Epidermal melanocyte (primary cell): ENCODE data around the gene TEX22.

Experiments
- DNase-seq: peaks from one replicate; pipeline ENCODE4 v3.0.0; 2011; ENCODE audit warnings: low spot score; ENCODE audit not compliant: insufficient read length

The TEX22 gene

DNA sequence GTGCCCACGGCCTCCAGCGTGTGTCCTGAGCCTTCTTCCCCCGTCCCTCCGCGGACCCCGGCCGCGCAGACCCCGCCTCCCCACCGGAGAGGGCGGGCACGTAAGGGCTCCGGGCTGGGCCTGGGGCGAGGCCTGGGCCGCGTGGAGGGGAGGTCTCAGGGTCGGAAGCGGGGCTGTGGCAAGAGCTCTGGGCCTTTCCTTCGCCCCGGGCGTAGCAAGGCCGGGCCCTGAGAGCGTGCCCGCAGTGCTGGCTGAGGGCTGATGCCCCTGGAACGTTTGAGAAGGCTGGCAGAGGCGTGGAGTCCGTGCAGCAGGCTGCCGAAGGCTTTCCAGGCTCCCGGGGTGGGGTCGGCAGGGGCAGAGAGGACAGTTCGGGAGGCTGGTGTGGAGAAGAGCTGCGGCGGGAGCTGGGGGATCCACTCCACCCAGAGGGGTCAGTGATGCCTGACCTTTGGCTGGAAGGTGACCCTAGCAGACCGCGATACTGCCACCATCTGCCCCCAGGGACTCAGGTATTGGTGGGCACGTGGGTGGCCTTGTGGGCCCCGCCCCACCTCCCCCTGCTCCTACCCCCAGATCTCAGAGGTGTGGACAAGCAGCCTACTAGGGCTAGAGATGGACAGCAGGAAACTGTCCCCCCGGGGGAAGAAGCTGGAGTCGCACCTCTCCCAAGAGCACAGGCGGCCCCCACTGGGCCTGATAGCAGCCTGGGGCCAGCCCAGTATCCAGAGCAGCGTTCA lies 558 bp downstream of the TEX22 start:
- DNase-seq: no peak

DNA sequence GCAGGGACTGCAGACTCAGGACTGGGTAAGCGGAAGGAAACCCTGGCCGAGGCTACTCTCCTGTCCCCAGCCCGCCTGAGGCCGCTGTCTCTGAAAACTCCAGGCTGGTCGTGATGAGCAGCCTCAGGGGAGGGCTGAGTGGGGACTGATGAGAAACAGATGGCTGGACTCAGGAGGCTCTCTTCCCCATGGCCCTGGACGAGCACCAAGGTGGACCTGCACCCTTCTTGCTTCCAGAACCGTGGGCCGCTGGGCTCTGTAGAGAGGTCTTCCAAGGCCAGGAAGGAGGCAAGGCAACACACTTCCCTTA lies 1.1 kb downstream of the TEX22 start:
- DNase-seq: no peak

DNA sequence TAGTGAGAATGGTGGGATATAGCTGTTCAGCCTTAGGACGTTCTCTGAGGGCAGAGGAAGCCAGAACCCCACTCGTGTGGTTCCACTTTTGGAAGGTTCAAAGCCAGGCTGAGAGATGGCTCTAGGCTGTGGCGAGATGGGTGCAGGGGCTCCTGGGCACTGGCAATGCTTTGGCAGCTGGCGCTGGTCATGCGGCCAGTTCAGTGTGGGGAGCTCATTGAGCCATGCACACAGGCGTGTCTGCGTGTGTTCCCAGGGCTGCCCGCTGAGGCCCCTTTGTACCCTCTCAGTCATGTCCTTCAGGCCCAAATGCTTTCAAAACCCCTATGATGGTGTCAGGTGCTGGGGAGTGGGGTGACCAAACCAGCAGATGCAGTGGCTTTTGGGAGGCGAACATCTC lies 1.7 kb downstream of the TEX22 start:
- DNase-seq: no peak

DNA sequence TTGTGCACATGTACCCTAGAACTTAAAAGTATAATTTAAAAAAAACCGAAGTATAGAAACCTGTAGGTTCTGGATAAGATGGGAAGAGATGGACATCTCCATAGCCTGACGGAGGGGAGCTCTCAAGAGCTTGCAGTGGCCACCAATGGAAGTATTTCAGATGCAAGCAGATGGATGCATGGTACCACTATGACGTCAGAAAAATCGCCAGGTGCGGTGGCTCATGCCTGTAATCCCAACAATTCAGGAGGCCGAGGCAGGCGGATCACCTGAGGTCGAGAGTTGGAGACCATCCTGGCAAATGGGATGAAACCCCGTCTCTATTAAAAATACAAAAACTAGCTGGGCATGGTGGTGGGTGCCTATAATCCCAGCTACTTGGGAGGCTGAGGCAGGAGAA lies 3.4 kb downstream of the TEX22 start:
- no peak for DNase-seq

DNA sequence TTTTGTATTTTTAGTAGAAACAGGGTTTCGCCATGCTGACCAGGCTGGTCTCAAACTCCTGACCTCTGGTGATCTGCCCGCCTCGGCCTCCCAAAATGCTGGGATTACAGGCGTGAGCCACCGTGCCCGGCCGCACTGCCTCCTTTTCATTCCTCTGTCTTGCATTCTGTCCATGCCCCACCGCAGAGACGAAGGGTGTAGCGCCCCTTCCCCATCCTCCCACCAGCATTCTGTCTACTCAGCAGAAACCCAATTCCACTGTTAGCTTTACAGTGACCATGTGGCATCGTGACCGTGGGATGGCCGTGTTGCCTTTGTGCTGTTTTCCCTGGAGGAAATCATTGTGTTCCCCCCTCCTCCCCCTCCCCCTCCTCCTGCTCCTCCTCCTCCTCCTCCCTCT lies 10.3 kb downstream of the TEX22 start:
- DNase-seq: no peak

DNA sequence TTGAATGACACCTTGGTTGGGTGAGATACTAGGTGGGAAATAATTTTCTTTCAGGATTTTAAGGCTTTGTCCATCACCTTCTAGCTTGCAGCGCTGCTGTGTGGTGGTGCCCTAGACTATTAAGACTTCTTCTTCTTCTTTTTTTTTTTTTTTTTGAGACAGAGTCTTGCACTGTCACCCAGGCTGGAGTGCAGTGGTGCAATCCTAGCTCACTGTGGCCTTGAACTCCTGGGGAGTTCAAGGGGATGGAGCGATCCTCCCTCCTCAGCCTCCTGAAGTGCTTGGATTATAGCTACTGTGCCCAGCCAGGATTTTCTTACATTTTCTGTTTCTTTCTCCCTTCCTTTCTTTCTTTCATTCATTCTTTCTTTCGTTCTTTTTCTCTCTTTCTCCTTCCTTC lies 11.0 kb downstream of the TEX22 start:
- no peak for DNase-seq

DNA sequence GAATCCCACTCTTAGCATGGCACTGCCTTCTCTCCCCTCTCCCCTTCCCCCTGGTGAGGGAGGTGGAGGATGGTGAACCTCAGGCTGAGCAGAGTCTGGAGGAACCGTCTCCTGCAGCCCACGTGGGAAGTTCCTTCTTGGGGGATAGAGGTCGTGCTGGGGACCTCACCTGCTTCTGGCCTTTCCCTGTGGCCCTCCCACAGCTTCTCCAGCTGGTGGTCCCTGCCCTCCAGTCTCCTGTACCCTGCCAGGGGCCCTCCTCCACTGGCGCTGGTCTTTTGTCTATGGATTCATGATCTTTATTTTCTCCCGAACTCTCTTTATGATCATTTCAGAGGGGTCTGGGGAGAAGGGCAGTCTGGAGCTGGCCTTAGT lies 12.3 kb downstream of the TEX22 start:
- DNase-seq: no peak

DNA sequence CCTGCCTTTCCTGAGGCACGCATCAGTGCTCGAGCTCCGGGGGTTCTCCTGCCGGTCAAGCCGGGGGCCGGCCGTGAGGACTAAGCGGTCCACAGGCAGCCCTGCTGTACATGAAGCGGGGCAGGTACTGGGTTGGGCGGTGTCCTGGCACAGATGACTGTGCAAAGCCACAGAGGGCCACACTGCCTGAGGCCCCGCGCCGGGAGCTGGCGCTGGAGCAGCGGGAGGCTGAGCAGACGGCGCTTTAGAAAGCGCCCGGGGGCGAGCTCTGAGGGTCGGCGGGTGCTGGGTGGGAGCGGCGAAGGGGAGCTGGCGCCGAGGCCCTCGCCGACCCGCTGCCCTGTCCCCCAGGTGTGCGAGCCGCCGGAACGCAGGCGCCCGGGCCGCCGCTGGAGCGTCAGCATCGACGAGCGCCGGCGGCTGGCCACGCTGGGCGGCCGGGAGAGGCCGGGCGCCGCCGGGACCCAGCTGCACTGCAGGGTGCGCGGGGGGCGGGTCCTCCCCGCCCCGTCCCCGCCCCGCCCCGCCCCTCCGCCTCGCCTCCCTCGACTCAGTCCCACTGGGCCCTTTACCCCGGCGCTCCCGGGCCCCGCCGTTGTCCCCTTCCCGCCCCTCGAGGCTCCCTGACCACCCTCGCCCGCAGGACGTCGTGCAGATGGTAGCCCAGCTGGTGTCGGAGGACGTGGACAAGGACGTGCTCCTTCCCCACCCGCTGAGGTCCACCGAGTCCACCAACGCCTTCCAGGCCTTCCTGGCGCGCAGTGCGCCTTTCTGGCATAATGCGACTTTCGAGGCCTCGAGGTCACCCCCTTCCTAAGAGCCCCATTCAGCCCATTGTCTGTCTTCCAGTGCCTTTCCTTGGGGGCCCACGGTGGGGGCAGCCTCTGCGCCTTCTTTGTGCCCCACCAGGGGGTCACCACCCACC lies 12.9 kb downstream of the TEX22 start:
- peak; percentile 73 for DNase-seq

DNA sequence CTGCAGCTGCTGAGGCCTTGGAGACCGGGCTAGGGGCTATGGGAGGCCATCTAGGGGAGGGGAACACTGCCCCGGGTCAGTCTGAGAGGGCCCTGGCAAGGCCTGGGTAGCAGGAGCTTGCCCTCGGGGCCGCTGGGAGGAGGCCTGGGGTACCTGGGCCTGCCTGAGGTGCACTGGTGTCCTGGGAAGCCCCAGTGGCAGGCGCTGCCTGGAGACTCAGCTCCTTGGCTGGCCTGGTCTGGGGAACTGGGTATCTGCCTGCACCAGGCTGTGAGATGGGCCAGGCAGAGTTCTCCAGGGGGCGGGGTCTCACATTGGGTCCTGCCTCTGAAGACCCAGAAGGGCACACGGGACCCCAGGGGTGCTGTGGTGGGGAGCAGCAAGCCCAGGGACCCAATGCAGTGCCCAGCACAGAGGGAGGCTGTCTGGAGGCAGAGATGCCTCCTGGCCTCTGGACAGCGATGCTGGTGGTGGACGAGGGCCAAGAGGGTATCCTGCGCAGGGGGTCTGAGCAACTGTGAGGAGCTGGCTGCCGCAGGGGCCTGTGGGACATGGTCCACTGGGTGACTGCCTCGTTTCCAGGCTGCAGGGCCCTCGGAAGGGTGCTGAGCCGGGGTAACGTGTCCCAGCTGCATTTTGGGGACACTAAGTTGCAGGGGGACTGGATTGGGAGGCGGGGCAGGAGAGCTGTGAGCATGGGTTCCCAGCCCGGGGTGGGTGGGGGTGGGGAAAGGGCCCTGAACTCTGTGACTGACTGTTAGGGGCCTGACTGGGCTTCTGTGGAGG lies 13.8 kb downstream of the TEX22 start:
- no peak for DNase-seq

DNA sequence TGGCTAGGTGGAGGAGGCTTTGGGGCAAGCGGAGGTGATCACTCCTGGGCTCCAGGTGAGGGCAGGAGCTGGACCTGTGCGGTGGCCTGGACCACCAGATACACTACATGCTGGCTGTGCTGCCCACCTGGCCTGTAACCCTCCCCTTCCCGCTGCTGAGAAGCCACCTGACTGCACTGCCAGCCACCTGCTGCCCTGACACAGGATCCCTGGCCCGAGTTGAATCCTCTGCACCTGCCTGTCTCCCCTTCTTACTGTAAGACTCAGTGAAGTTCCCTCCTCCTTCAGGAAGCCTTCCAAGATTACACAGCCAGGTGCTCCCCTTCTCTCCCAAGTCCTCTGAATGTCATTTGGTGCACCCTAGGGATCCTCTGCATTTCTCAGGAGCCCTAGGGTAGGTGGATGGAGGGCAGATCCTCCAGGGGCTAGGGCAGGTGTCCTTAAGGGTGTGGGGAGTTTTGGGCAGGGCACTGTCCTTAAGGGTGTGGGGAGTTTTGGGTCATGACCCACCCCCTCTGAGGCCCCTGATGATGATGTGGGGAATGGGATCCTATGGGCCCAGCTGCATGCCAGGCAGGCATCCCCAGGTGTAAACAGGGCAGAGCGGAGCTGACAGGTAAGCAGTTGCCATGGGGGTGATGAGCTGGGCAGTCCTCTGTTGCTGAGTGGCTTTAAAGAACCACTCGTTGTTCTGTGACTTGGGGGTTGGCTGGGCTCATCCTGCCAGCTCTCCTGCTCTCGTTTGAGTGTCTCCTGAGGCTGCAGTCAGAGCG lies 14.6 kb downstream of the TEX22 start:
- no peak for DNase-seq

DNA sequence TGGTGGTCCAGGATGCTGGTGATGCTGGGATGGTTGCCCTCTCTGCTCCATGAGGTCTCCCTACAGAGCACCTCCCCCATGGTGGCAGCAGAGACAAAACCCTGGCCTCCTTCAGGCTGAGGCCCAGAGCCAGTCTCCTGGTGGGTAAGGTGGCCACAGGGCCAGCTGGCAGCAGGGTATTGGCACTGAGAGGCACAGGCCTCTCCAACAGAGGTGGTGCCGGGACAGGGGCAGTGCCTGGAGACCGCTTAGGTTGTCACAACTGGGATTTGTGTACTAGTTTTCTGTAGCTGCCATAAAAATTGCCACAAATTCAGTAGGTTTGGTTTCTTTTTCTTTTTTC lies 15.2 kb downstream of the TEX22 start:
- no peak for DNase-seq

DNA sequence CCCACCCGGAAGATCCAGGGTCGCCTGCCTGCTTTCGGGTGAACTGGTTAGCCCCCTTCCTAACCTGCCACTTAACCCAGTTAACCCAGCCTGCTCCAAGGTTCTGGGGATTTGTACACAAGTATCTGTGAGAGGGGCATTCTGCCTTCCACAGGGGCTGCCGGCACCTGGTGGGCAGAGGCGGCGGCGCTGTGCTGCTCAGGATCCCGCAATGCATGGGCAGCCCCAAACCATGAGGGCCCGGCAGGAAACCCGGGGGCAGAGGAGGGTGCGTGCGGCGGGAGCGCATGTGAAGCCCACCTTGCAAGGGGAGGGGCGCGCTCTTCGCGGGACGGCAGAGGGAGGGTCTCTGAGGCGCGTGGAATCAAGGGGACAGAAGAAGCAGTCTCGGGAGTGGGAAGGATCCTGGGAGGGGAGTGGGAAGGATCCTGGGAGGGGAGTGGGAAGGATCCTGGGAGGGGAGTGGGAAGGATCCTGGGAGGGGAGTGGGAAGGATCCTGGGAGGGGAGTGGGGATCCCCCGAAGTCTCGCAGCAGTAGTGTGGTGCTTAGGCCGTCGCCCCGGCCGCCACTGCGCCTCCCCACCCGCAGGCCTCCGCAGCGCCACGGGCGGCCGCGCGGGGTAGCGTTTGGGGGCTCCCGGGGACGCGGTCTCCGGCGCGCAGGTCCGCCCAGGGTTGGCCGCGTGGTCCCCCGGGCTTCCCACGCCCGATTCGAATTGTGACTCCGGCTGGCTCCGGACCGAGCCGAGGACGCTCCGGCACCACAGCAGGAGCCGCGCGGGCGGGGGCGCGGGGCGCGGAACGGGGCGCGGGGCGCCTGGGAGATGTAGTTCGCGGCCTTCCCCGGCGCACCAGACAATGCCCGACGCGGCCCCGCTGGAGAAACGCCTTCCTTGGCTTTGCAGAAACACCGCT lies 16.4 kb downstream of the TEX22 start:
- peak; percentile 89 for DNase-seq

DNA sequence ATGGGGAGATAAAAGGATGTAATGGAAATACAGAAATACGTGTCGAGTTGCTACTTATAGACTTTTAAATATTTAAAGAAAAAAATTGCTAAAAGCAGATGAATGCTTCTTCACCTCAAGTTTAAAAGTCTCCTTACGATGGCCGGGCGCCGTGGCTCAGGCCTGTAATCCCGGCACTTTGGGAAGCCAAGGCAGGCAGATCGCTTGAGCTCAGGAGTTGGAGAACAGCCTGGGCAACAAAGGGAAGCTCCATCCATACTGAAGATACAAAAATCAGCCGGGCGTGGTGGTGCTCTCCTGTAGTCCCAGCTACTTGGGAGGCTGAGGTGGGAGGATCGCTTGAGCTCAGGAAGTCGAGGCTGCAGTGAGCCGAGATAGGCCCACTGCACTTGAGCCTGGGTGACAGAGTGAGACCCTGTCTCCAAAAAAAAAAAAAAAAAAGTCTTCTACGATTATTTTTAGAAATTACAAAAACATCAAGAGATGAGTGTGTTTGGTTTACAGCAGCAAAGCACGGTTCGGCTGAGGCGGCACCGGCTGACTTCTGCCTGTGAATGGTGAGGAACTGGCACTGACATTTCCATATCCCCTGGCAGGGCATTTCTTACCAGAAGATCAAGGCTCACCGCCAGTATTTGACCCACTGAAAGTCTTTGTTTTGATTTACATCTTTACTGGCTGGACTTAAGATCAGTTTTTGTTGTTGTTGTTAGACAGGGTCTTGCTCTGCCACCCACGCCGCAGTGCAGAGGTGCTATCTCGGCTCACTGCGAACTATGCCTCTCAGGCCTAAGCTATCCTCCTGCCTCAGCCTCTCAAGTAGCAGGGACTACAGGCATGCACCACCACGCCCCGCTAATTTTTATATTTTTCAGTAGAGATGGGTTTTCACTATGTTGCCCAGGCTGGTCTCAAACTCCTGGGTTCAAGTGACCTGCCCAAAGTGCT lies 17.4 kb downstream of the TEX22 start:
- no peak for DNase-seq

DNA sequence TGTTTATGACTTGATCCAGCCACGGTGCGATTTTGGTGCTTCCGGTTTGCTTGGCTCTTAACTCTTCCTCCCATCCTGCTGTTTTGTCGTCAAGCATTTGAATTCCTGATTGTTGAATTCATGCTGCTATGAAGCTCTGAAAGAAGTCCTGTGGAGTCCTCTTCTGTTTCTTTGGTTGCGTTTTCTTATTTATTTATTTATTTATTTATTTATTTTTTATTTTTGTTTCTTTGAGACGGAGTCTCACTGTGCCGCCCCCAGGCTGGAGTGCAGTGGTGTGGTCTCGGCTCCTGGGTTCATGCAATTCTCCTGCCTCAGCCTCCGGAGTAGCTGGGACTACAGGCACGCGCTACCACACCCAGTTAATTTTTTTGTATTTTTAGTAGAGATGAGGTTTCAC lies 18.3 kb downstream of the TEX22 start:
- no peak for DNase-seq

DNA sequence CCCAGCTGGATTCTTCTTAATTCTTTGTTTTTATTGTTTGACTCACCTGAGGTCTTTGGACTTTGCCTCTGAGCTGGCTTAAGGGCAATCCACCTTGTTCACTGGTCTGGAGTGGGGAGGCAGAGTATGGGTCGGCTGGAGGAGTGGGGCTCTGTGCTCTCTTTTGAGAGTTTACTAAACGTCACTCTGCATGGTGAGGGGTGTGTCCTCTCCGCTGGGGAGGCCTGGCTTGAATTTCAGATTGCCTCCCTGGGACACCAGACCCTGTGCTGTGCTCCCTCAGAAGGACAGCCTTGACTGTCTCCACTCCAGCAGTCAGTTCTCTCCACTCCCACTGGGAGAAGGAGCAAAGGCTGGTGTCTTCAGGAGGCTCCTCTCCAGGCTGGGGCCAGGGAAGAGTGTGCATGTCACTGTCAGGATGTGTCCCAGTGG lies 19.4 kb downstream of the TEX22 start:
- no peak for DNase-seq

DNA sequence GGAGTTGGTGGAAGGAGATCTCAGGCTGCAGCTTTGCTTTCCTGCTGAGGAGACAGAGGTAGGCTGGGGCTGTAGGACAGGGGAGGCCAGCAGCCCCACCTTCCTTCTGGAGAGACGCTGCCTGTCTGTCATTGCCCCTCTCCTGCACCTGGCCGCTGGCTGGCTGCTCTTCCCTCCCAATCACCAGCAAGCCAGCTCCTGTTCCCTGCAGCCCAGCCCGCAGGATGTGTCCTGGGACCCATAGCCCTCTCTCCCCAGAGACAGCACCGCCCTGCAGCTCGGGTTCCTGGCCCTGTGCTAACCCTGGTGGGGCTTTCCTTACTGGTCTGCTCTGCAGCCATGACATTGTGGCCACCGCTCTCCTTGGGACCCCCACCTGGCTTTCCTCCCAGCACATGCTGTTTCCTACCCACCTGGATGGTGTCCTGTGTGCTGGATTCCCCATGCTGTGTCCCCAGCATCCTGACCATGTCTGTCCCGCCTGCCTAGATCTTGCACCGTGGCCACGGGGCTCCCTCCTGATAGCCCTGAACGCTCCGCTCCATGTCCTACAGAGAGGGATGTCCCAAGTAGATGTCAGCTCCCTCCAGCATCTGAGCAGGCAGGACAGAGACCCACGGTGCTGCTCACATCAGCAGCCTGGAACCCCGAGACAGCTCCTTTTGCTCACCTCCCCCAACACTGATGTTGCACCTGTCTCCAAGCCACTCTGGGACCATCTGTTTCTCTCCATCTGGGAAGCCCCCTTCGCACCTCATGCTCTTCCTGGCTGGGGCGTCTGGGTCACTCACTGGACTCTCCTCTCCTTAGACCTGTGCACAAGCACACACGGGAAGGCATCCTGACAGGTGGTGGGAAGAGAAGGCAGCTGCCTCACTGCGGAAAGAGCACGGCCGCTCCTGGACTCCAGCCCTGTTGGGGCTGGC lies 20.2 kb downstream of the TEX22 start:
- no peak for DNase-seq

DNA sequence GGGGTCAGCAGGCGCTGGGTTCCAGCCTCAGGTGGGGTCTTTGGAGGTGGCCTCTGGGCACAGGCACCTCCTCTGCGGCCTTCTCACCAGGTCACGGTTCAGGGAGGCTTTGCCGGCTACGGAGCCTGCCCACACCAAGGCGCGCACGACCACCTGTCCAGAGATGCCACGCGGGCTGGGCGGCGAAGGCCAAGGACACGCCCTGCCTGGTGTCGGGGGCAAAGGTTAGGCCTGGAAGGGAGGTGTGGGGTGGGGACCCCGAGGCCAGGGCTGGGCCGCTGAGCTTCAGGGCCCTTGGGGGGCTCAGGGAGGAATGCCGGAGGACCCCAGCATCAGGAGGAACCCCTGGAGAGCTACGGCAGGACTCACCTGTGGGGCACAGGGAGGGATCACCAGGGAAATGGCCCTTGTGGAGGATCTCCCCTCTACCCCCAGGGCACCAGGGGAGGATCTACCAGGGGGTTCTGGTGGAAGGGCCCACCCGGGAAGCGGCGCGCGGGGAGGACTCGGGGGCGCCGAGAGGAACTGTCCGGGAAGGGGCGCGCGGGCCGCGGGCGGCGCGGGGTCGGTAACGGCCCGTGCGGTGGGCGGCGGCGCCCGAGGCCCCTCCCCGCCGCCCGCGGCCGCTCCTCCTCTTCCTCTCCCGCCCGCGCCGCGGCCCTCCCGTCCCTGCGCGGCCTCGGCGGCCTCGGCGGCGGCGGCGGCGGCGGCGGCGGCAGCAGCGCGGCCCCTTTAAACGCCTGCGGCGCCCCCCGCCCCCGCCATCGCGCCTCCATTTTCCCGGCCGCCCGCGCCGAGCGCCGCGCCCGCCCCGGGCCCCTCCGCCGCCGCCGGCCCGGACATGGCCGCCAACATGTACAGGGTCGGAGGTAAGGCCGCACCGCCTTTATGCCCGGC lies 21.1 kb downstream of the TEX22 start, which contains the start of gene MTA1:
Gene MTA1, plus strand, starts transcription at position 633 of the 897 bp plus-strand sequence. Its CDS starts 209 bp downstream, at position 842.
- peak; percentile 59 for DNase-seq
